NCI-H446 (cell line): Measurements from ENCODE around the gene HDDC3.

ENCODE experiments used
- DNase-seq, 2 experiments: peaks; one replicate each; lab custom pipeline; 2025; lab: John Stamatoyannopoulos, UW

HDDC3 gene, protein sequence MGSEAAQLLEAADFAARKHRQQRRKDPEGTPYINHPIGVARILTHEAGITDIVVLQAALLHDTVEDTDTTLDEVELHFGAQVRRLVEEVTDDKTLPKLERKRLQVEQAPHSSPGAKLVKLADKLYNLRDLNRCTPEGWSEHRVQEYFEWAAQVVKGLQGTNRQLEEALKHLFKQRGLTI

DNA sequence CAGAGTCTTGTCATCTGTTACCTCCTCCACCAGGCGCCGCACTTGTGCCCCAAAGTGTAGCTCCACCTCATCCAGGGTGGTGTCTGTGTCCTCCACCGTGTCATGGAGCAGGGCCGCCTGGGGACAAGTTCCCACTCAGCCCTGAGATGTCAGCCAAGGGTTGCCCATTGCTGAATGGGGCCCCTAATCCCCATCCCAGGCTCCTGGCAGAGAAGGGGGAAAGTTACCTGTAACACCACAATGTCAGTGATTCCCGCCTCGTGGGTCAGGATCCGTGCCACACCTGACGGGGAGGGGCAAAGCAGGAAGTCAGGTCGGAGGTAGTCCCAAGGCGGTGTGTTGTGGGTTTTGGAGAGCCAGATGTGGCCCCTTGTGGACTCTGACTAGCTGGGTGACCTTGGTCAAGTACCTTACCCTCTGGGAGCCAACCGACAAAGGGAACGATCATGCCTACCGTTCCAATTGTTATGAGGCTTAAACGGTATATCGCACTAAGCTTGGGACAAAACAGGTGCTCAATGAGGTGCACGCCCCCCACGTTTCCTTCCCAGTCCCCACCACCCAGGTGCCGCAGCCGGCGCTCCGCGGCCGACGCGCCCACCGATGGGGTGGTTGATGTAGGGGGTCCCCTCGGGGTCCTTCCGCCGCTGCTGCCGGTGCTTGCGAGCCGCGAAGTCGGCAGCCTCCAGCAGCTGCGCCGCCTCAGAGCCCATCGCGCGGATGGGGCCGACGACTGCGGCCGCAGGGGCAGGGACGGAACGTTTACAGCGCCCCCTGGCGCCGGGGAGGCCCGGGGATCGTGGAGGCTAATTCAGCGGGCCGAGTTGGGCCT lies at the start of gene HDDC3:
Gene HDDC3, minus strand, starts transcription at position 722 of the 832 bp plus-strand sequence. Its CDS starts 9 bp downstream, at position 713.
- peak; percentile 37 to 82 for DNase-seq

GRCh38 chr15:90982135-90982534 lies 49.8 kb upstream of the HDDC3 start:
- no peak for DNase-seq

GRCh38 chr15:90981681-90982080 lies 49.3 kb upstream of the HDDC3 start:
- DNase-seq = no peak

DNA sequence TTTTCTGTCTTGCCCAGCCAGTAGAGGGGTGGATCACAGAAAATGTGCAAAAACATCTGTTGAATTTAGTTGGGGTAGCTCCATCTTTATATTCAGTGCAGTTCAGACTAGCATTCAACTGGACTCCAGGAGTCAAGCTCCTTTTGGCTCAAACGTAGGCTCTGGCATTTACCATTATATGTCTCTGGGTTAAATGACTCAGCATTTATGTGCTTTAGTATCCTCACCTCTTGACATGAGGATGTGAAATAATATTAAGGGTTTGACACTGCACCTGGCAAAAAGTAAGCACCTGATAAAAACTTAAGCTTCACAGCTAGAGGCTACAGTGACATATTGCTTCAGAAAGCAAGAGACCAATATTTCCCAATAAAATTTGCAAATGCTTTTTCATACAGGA lies 47.2 kb upstream of the HDDC3 start:
- no peak for DNase-seq

DNA sequence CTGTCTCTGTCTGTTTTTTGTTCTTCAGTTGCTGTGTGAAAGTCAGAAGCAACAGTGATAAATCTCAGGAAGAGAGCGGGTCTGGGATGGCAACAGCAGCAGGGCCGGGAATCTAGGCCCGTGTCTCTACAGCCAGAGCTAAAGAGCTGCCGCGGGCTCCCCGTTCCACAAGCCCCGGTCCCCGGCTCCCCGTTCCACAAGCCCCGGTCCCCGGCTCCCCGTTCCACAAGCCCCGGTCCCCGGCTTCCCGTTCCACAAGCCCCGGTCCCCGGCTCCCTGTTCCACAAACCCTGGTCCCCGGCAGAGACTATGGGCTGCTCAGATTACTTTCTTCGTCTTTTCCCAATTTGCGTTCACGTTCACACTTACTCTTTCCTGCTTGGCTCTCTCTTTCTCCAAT lies 41.9 kb upstream of the HDDC3 start:
- DNase-seq = no peak

GRCh38 chr15:90972133-90972532 lies 39.8 kb upstream of the HDDC3 start:
- DNase-seq = no peak

GRCh38 chr15:90970274-90970673 lies 37.9 kb upstream of the HDDC3 start:
- DNase-seq = no peak

DNA sequence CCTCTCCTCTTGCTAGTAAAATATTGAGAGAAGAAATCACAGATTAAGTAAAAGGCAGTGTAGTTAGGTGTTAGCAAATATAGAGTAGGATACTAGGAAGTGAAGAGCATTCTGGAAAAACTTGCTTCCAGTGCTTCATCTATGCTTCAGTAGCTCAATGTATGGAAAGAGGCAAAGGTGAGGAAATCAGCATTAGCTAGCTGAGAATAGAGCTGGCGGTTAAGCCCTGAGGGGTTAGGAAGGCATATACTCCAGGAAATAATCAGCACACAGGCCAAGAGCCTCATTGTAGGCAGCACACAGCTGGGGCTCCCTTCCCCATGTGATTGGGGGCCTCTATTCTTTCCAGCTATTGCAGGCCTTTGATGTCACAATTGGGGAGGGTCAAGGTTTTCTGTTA lies 36.1 kb upstream of the HDDC3 start:
- no peak for DNase-seq

- no peak for DNase-seq
Observed at GRCh38 chr15:90967206-90967605, 34.9 kb upstream of the HDDC3 start.

- no peak for DNase-seq
Observed at GRCh38 chr15:90966262-90966661, 33.9 kb upstream of the HDDC3 start.

DNA sequence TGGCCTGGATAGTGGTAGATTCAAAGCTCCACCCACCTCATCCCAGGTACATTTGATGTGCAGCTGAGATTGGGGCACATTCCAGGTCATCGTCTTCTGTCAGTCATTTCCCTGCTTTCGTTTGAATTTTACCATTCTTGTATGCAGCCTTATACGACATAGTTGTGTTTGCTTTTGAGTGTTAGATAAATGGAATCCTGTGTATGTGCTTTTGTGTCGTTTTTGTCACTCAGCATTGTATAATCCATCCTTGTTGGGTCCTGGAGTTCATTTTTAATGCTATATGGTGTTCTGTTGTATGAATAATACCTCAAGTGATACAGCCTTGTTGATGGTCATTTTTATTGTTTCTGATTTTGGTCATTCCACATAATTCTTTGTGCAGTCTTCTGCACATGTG lies 29.7 kb upstream of the HDDC3 start:
- no peak for DNase-seq

DNA sequence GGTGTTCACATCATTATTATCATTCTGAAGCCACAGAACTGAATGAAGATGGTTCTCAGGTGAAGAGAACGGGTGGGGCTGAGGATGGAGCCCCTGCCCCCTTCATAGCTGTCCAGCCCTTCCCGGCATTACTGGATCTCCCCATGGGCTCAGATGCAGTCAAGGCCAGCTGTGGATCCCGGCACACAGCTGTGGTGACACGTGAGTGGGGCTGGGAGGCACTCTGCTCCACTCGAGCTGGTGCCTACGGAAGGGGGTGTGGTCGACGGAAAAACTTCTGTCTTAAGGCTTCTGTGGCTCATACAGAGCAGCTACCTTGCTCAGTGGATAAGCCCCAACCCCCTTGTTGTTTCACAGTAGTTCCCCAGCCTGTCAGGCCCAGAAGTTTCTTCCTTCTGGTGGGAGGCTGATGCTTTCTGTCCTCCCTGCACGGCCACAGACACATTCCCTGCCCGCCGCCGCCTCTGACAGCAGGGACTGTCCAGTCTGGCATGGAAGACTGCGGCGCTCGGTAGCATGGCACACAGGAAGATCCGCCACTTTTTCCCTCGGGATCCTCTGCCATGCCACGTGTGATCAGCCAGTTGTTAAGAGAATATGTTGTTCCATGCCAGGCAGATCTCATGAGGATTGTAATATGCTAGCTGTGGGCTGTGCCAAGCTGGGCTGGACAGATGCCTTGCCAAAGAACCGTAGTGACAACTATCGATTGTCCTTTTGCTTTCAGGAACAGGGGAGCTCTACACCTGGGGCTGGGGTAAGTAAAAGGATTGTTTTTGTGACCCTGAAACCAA lies 28.1 kb upstream of the HDDC3 start:
- DNase-seq = peak in 1 of 2 experiments; percentile 39

DNA sequence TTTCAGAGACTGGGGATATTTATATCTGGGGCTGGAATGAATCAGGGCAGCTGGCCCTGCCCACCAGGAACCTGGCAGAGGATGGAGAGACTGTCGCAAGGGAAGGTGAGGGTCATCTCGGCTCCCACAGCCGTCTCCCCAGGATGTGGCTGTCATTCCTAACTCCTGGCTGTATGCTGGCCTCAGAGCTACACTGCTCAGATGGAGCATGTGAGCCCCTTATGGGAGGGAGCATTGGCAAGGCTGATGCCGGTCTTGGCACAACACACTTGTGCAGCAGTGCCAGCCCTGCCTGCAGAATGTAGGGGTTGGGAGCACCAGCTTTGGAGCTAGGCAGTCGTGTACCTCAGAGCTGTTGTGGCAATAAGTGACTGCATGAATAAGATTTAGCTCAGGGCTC lies 27.5 kb upstream of the HDDC3 start:
- peak; percentile 69 to 73 for DNase-seq

DNA sequence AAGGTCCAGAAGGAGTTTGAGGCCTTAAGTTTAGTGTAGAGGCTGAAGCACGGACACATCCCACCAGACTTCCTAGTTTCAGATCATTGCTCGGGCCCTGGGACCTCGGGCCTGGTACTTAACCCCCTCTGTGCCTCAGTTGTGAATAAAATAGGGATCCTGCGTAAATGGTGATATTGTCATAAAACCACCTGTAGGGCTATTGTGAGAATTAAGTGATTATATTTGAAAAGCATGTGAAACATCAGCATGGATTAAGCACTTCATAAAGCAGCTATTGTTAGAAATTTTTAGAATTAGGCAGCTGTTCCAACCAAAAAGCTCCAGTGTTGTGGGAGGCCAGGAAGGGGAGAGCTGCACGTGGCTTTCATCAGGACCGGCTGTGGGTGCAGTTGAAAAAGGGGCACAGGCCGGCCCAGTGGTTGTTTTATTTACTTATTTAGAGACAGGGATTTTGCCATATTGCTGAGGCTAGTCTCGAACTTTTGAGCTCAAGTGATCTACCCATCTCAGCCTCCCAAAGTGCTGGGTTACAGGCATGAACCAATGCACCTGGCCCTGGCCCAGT lies 26.8 kb upstream of the HDDC3 start:
- DNase-seq = no peak

DNA sequence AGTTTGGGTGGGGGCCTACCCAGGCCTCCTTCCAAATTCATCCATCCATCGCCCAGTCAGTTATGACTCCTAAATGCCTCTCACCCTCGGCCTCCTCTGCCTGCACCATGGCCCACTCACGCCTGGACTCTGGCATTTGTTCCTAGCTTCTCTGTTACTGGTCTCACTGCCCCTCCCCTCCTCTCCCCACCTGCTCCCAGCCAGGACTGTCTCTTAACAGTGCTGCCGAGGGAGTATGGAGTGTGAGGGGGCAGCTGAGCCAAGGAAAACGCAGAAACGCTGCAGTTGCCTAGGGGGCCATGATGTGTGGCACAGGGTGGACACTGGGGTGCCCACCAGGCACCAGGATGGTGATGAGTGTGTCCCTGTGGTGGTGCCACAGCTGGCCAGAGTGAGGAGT lies 25.4 kb upstream of the HDDC3 start:
- no peak for DNase-seq

- no peak for DNase-seq
Observed at GRCh38 chr15:90957031-90957790, 24.9 kb upstream of the HDDC3 start.

DNA sequence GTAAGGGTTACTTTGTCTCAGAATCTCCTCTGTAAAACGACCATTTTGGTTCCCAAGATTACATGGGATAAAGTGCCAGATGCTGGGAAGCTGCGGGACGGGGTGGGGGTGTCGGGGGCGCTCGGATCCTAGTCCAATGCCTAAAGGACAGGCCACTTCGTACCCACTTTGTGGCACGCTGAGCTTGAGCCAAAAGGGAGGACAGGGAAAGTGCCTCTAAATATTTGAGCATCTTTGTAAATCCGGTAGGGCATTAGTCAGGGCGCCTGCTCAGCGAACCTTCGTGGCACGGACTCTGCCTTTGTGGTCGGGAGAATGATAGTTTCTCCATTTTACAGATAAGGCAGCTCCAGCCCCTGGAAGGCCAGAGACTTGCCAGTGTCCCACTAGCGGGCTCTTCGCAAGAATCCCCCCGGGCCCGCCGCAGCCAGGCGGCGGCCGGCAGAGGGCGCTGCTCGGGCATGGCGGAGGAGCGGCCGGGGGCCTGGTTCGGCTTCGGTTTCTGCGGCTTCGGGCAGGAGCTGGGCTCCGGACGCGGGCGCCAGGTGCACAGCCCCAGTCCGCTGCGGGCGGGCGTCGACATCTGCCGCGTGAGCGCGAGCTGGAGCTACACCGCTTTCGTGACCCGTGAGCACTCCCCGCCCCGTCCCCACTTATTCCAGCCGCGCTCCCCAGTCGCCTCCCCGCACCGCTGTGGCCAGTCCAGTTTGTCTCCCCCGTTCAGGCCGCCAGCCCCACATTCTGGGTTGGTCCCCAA lies 24.1 kb upstream of the HDDC3 start:
- no peak for DNase-seq

DNA sequence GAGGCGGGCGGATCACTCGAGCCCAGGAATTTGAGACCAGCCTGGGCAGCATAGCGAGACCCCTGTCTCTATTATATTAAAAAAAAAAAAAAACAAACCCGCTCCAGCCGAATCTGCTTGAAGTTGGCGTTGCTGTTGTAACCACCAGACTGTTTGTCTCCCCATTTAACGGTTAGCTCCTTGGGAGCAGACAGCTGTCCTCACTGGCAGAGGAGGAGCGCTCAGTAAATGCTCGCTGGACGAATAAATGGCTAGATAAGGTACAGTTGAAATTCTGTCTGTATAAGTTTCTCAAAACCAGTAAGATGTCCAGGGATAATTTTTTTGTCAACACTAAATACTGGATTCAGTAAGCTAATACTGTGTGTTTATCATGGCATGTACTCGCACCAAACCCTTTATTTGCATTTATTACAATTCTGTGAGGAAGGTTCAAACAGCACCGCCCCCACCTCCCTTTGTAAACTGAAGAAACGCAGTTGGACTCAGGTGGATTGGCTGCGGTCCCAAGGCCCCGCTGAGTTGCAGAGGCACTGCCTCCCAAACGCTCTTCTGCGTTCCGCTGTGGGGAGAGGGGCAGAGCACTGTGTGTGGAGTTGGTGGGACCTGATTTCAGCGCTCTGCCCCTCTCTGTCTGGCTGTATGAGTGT lies 23.4 kb upstream of the HDDC3 start:
- no peak for DNase-seq

DNA sequence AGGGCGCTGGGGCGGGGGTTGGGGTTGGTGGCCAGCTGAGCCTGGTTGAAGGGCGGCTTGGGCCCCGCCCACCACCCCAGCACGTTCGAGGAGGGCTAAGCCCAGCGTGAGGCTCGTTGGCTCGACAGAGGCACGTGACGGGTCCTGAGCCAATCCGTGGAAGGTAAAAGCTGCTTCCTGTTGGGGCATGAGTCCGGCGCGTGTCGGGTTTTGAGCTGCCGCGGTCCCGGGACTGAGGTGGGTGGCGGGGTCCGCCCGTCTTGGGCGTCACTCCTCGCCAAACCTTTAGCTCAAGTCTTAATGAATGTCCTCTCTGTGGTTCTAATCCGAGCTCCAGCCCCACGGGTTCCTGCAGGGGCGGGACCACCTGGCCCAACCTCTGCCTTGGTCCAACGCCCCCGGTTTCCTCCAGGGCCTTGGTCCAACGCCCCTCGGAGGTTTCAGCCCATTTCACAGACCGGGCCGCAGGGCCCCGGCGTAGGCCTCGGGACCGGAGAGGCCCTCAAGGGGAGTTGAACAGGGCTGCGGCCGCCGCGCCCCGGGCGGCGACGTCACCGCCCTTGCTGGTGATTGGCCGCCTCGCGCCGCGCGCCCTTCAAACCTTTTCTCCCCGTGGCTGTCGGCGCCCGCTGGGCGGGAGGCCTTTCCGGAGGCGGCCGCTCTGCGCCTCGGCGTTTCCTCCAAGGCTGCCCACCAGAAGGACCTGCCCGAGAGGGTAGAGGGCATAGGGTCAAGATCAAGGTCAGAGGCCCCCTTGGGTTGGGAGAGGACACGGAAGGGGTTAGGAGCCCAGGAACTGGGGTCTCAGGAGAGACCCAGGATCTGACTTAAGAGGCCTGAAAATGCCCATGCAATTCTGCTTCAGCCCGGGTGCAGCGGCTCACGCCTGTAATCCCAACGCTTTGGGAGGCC lies 22.6 kb upstream of the HDDC3 start, which contains the start of gene RCCD1:
Gene RCCD1, plus strand, starts transcription at position 173 of the 912 bp plus-strand sequence. CDS start 1,851 bp downstream, outside the sequence.
- DNase-seq = peak in 1 of 2 experiments; percentile 28
